Ovary (tissue), 3 donors: Measurements from ENCODE around the gene DOCK4.

Experiments
- EP300 ChIP-seq: sonication (generic); formaldehyde crosslinking; IDR thresholded peaks from one replicate; pipeline ENCODE4 v1.6.1; 2017; ENCODE audit warnings: antibody characterized with exemption
- POLR2A ChIP-seq: fragments of 450-650 bp; IDR thresholded peaks from one replicate; pipeline ENCODE4 v1.6.1; 2017; ENCODE audit warnings: antibody characterized with exemption, mild to moderate bottlenecking, moderate library complexity
- TF ChIP-seq, protein P1 (sequence below), 3 donors: fragments of 450-650 bp in 2 of 3; fragments of 200-600 bp in 1 of 3; IDR thresholded peaks; one replicate each; pipeline versions ENCODE4 v1.5.1 to v1.8.0; 2016 to 2022; ENCODE audit warnings: antibody characterized with exemption in 3 of 3, mild to moderate bottlenecking in 1 of 3
- donor health status: DM: no; HTN: no; CAD: no.

DNA sequence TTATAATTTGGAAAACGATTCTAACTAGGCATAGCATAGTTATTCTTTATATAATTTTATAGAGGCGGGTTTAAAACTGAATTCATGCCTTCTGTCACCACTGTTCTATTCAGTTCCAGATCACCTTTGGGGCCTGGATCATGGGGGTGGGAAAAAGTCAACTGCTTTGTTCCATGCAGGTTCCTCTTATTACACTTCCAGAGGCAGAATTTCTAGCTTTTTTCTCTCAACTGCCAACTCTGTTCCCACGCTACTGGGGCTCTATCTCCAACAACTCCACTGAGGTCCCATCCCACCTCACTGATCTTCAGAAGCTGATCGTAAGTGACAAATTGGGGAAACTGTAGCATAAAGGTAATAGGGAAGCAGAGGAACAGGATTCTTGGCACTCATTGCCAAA lies 360.3 kb downstream of the DOCK4 start:
- TF ChIP-seq, protein P1, sequence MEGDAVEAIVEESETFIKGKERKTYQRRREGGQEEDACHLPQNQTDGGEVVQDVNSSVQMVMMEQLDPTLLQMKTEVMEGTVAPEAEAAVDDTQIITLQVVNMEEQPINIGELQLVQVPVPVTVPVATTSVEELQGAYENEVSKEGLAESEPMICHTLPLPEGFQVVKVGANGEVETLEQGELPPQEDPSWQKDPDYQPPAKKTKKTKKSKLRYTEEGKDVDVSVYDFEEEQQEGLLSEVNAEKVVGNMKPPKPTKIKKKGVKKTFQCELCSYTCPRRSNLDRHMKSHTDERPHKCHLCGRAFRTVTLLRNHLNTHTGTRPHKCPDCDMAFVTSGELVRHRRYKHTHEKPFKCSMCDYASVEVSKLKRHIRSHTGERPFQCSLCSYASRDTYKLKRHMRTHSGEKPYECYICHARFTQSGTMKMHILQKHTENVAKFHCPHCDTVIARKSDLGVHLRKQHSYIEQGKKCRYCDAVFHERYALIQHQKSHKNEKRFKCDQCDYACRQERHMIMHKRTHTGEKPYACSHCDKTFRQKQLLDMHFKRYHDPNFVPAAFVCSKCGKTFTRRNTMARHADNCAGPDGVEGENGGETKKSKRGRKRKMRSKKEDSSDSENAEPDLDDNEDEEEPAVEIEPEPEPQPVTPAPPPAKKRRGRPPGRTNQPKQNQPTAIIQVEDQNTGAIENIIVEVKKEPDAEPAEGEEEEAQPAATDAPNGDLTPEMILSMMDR (IDR thresholded peaks at IDR 0.05): no peak
- TF ChIP-seq POLR2A (no peak), EP300 (no peak)
